Erythroblast (primary cell): ENCODE data around the gene PYGL.

ENCODE experiments used
- DNase-seq, 2 experiments: peaks; one replicate each; lab custom pipeline; 2025; lab: John Stamatoyannopoulos, UW
- GATA1 ChIP-seq: IDR thresholded peaks from 2 replicates; pipeline ENCODE4 v1.6.1; 2011; ENCODE audit warnings: low read depth, mild to moderate bottlenecking, control low read depth, low read length, moderate library complexity
- POLR2A ChIP-seq: IDR thresholded peaks from 2 replicates; pipeline ENCODE4 v1.6.1; 2011; ENCODE audit warnings: mild to moderate bottlenecking, low read length

PYGL gene

GRCh38 chr14:50892255-50892654 lies 52.0 kb downstream of the PYGL start:
- no peak for DNase-seq
- TF ChIP-seq POLR2A (no peak), GATA1 (no peak)

- no peak for DNase-seq
- TF ChIP-seq POLR2A (no peak), GATA1 (no peak)
Observed at GRCh38 chr14:50887476-50887875, 56.8 kb downstream of the PYGL start.

- no peak for DNase-seq
- TF ChIP-seq POLR2A = no peak
- no peak for TF ChIP-seq GATA1
Observed at GRCh38 chr14:50883827-50884197, 60.5 kb downstream of the PYGL start.

GRCh38 chr14:50882932-50883826 lies 61.1 kb downstream of the PYGL start:
- TF ChIP-seq POLR2A = no peak
- no peak for TF ChIP-seq GATA1
- DNase-seq = no peak

GRCh38 chr14:50875359-50876070 lies 68.8 kb downstream of the PYGL start:
- TF ChIP-seq POLR2A (no peak), GATA1 (no peak)
- no peak for DNase-seq

- TF ChIP-seq GATA1 = no peak
- no peak for TF ChIP-seq POLR2A
- no peak for DNase-seq
Observed at GRCh38 chr14:50874757-50875156, 69.5 kb downstream of the PYGL start.

GRCh38 chr14:50871914-50872732 lies 72.2 kb downstream of the PYGL start, which contains the start of gene ABHD12B:
Gene ABHD12B (plus strand): TSS chr14:50872053. CDS start chr14:50872175, 122 bp downstream.
- DNase-seq = no peak
- TF ChIP-seq POLR2A = no peak
- no peak for TF ChIP-seq GATA1

- TF ChIP-seq GATA1 (no peak), POLR2A (no peak)
- DNase-seq = no peak
Observed at GRCh38 chr14:50871228-50871627, 73.1 kb downstream of the PYGL start.

GRCh38 chr14:50865391-50866076 lies 78.7 kb downstream of the PYGL start:
- DNase-seq = no peak
- no peak for TF ChIP-seq GATA1
- no peak for TF ChIP-seq POLR2A

GRCh38 chr14:50864946-50865345 lies 79.3 kb downstream of the PYGL start:
- no peak for DNase-seq
- TF ChIP-seq POLR2A (no peak), GATA1 (no peak)

GRCh38 chr14:50864237-50864636 lies 80.0 kb downstream of the PYGL start:
- no peak for DNase-seq
- TF ChIP-seq GATA1 (no peak), POLR2A (no peak)

GRCh38 chr14:50862036-50862570 lies 82.2 kb downstream of the PYGL start:
- DNase-seq = no peak
- no peak for TF ChIP-seq POLR2A
- no peak for TF ChIP-seq GATA1

- TF ChIP-seq GATA1 (no peak), POLR2A (no peak)
Observed at GRCh38 chr14:50860478-50861086, 83.7 kb downstream of the PYGL start.

More at GRCh38 chr14:50860478-50861086, 83.7 kb downstream of the PYGL start:
- DNase-seq = peak; percentile 80 to 87
